ENCODE results near the gene AFF2.

DNA sequence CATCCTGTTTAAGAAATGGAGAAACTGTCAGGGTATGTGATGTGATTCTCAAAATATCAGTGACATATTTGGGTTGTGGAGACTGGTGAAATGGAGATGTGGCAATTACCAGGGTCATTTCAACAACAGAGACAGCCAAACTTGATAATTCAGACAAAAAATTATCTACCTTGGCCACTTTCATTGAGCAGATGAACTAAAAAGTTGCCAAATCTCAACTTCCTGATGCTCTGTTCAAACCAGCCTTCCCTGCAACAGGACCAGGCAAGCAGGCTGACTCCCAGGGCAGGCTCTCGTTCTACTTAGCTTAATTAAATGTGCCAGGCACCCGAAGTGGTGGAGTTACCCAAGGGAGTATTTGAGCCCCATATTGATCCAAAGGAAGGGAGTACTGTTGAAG is 199.6 kb downstream of the AFF2 start:
- TF ChIP-seq, protein P1, sequence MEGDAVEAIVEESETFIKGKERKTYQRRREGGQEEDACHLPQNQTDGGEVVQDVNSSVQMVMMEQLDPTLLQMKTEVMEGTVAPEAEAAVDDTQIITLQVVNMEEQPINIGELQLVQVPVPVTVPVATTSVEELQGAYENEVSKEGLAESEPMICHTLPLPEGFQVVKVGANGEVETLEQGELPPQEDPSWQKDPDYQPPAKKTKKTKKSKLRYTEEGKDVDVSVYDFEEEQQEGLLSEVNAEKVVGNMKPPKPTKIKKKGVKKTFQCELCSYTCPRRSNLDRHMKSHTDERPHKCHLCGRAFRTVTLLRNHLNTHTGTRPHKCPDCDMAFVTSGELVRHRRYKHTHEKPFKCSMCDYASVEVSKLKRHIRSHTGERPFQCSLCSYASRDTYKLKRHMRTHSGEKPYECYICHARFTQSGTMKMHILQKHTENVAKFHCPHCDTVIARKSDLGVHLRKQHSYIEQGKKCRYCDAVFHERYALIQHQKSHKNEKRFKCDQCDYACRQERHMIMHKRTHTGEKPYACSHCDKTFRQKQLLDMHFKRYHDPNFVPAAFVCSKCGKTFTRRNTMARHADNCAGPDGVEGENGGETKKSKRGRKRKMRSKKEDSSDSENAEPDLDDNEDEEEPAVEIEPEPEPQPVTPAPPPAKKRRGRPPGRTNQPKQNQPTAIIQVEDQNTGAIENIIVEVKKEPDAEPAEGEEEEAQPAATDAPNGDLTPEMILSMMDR (IDR thresholded peaks at IDR 0.05) = no peak
- TF ChIP-seq POLR2A (IDR thresholded peaks at IDR 0.05) = no peak
- no peak for TF ChIP-seq POLR2AphosphoS5 (IDR thresholded peaks at IDR 0.05)
